Measurements from ENCODE around the gene RAPGEF5.
A peak's percentile ranks its signal among the peaks of the same experiment; 100 is the strongest.

Gene RAPGEF5, protein sequence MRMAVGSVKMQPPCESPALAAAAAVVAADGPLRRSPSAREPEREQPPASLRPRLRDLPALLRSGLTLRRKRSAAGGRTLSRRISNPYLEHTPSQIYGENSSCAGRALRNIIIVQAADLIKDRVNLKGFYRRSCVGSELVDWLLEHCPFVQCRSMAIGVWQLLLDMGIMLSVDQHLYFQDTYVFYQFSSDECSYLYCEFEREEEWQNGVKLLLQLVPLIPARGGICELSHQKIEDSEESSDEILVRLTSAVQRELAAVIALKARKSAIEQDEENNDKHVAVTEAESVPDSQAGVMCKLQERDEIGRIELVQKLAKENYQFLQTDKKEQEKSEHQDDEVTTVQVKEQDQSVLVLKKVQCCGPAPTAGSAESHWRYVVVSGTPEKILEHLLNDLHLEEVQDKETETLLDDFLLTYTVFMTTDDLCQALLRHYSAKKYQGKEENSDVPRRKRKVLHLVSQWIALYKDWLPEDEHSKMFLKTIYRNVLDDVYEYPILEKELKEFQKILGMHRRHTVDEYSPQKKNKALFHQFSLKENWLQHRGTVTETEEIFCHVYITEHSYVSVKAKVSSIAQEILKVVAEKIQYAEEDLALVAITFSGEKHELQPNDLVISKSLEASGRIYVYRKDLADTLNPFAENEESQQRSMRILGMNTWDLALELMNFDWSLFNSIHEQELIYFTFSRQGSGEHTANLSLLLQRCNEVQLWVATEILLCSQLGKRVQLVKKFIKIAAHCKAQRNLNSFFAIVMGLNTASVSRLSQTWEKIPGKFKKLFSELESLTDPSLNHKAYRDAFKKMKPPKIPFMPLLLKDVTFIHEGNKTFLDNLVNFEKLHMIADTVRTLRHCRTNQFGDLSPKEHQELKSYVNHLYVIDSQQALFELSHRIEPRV

DNA sequence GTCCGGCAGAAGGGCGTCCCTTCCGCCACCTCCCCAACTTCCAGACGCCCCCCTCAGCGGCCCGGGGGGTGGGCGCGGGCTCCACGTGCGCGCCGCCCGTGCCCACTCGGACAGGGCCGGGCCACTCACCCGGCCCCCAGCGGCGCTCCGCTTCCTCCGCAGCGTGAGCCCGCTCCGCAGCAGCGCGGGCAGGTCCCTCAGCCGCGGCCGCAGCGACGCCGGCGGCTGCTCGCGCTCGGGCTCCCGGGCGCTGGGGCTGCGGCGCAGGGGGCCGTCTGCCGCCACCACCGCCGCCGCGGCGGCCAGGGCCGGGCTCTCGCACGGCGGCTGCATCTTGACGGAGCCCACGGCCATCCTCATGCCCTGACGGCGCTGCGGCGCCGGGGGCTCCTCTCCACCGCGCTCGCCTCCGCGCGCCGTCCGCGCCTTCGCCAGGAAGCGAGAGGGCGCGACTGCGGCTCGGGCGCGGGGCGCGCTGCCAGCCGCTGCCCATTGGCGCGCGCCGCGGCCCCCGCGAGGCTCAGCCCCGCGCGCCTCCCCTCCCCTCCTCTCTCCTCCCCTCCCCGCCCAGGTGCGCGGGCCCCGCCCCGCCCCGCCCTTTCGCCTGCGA, at the start of gene RAPGEF5:
TSS of gene RAPGEF5 (minus strand) at position 454 of the 610 bp plus-strand sequence. CDS start at position 360, 94 bp downstream.
- H3K27ac ChIP-seq: peak within 1 kb of the TSS; percentile 85
- TF ChIP-seq, protein P1, sequence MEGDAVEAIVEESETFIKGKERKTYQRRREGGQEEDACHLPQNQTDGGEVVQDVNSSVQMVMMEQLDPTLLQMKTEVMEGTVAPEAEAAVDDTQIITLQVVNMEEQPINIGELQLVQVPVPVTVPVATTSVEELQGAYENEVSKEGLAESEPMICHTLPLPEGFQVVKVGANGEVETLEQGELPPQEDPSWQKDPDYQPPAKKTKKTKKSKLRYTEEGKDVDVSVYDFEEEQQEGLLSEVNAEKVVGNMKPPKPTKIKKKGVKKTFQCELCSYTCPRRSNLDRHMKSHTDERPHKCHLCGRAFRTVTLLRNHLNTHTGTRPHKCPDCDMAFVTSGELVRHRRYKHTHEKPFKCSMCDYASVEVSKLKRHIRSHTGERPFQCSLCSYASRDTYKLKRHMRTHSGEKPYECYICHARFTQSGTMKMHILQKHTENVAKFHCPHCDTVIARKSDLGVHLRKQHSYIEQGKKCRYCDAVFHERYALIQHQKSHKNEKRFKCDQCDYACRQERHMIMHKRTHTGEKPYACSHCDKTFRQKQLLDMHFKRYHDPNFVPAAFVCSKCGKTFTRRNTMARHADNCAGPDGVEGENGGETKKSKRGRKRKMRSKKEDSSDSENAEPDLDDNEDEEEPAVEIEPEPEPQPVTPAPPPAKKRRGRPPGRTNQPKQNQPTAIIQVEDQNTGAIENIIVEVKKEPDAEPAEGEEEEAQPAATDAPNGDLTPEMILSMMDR (IDR thresholded peaks at IDR 0.05): peak; percentile 27
- no peak for TF ChIP-seq ZFX (IDR thresholded peaks at IDR 0.05; ENCODE audit: borderline replicate concordance)

DNA sequence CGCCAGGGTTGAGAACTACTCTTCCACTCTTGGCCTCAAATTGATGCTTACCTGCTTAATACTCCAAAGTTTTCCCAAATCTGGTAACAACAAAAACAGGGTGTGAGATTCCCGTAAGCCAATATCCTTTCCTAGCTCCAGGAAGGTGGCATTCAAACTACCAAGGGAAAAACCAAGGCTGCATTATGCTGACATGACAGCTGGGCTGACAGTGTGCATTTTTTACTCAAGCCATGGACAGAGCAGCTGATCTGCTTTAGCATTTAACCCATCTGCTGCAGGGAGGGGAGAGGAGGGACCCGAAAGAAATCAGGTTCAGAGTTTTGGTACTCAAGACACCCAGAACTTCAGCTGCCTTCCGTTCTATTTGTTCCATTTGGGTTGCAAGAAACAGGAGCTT, 49.8 kb upstream of the RAPGEF5 start:
- no peak overlapping the region for H3K27ac ChIP-seq
- no peak for TF ChIP-seq ZFX (IDR thresholded peaks at IDR 0.05; ENCODE audit: borderline replicate concordance)
- TF ChIP-seq, protein P1 (IDR thresholded peaks at IDR 0.05): no peak

DNA sequence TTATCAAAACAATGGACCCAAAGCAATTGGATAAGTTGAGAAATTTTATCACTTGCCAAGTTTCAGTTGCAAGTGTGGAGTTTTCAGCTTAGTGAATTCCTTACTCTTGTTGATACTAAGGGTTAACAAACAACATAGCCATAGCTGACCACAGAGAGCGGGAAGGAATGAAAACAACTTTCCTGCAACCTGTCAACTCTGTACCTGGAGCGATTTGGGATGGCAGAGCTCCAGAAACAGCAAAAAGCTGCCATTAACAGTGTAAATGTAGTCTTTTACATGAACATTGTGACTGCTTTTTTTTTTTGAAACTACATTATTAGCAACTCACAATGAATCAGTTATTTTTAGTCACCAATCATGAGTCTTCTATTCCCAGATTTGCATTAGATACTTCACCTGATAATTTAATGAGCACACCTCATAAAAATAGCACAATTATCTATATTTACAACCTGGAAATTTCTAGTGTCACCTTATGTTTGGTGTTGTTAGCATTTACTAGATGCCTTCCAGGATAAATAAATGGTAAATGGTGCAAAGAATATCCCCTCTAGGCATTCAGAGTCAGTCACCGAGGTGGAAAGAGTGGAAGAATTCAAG, 47.6 kb upstream of the RAPGEF5 start:
- no peak overlapping the region for H3K27ac ChIP-seq
- TF ChIP-seq, protein P1 (IDR thresholded peaks at IDR 0.05): no peak
- no peak for TF ChIP-seq ZFX (IDR thresholded peaks at IDR 0.05; ENCODE audit: borderline replicate concordance)

DNA sequence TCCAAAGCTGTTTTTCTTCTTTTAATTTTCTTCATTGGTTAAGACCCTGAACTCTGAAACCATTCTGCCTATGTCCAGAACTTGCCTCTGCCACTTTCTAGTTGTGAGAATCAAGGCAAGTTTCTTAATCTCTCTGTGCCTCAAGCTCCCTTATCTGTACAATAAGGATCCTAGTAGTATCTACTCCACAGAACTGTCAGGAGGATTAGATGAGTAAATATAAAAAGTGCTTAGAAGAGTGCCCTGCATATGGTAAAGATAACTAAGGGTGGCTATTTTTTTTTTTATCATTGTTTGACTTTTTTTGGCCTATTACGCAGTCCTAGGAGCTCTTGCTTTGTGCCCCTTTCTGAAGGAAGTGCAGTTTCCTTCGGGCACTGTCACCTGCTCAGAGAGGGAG, 46.4 kb upstream of the RAPGEF5 start:
- no peak overlapping the region for H3K27ac ChIP-seq
- TF ChIP-seq ZFX (IDR thresholded peaks at IDR 0.05; ENCODE audit: borderline replicate concordance): no peak
- TF ChIP-seq, protein P1 (IDR thresholded peaks at IDR 0.05): no peak

DNA sequence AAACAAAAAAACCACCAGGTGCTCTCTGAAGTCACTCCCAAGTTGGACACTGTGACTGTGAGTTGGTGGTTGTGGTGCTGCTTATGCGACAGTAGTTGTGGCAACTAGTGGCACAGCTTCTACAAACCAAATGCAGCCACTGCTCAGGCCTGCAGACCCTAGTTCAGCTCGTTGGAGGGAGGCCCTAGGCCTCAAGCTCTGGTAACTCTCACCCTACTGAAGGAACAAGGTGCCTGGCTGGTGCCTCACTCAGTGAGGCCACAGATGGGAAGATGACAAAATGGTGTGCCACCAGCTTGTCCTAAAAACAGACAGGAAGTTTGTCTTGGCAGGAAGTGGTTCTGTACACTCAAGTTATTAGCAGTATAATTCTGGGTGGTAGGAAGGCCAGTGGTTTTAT, 45.3 kb upstream of the RAPGEF5 start:
- TF ChIP-seq ZFX (IDR thresholded peaks at IDR 0.05; ENCODE audit: borderline replicate concordance): no peak
- TF ChIP-seq, protein P1 (IDR thresholded peaks at IDR 0.05): no peak
- no peak overlapping the region for H3K27ac ChIP-seq

DNA sequence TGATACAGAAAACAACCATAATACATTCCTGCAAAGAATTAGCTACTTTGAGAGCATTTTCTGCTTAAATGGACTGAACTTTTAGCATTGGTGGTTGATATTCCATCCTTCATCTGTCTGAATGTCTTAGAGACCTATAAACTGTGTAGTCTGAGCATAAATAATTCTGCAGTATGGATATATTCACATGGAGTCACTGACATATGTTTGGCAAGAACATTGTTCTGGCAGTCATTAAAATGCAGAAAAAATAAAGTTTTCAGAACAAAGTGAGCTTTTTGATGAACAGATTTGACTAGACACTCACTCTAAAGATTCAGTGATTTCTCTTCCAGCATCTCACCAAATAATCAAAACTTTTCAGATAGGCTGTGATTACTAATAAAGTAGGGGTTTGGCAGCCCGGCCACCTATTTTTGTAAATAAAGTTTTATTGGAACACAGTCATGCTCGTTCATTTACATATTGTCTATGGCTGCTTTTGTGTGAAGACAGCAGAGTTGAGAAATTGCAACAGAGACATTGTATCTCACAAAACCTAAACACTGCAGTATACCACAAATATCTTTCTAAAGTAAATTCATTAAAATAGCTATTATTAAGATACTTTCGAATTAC, 44.1 kb upstream of the RAPGEF5 start:
- TF ChIP-seq ZFX (IDR thresholded peaks at IDR 0.05; ENCODE audit: borderline replicate concordance): no peak
- TF ChIP-seq, protein P1 (IDR thresholded peaks at IDR 0.05): no peak
- H3K27ac ChIP-seq: no peak overlapping the region

Data from 22Rv1 (cell line).